ENCODE results near the gene CLDN18. TPM values are rescaled to one million over a fixed set of nuclear protein-coding genes. Genes with fewer than 3 reads are reported as not detected.

Gene CLDN18
- polyA plus RNA-seq, 4 donors, result 0.19 to 2.7 (median 0.36) TPM

GRCh38 chr3:138078096-138078495 lies 68.1 kb downstream of the CLDN18 start:
- Histone ChIP-seq H3K36me3 (ENCODE audit: control insufficient read depth in 3 of 3, insufficient read depth in 2 of 3, low read depth in 1 of 3, low read length in 3 of 3) (peaks cover 0 to 7% (median 0%) of the 10 kb centered on the region in 3 donors), H3K27ac (ENCODE audit: low read depth in 1 of 3, low read length in 2 of 3) (no peak overlapping the region), H3K4me1 (ENCODE audit: control insufficient read depth in 3 of 3, insufficient read depth in 2 of 3, low read depth in 1 of 3, low read length in 2 of 3) (no peaks in the 10 kb centered on the region), H3K9me3 (ENCODE audit: control insufficient read depth in 2 of 2, insufficient read depth in 1 of 2, low read depth in 1 of 2, low read length in 1 of 2) (peaks cover 0 to 2% of the 10 kb centered on the region in 2 donors), H3K4me3 (ENCODE audit: low read depth in 1 of 3, low read length in 3 of 3) (no peak overlapping the region), H3K27me3 (ENCODE audit: control insufficient read depth in 3 of 3, insufficient read depth in 3 of 3, low read length in 3 of 3) (no peaks in the 10 kb centered on the region)
- no peak for DNase-seq
- WGBS, 3 donors, result 59 to 85% (median 63%) methylated on average over 4 of the region's 4 CpGs
- FAIRE-seq, result no peak

- no peaks in the 10 kb centered on the region for H3K4me1 ChIP-seq (ENCODE audit: control insufficient read depth in 3 of 3, insufficient read depth in 2 of 3, low read depth in 1 of 3, low read length in 2 of 3)
- WGBS, 3 donors, result 0% methylated on average over 1 of the region's 1 CpG
- no peak overlapping the region for H3K4me3 ChIP-seq (ENCODE audit: low read depth in 1 of 3, low read length in 3 of 3)
- no peak overlapping the region for H3K27ac ChIP-seq (ENCODE audit: low read depth in 1 of 3, low read length in 2 of 3)
- peaks cover 0 to 13% (median 0%) of the 10 kb centered on the region in 3 donors for H3K36me3 ChIP-seq (ENCODE audit: control insufficient read depth in 3 of 3, insufficient read depth in 2 of 3, low read depth in 1 of 3, low read length in 3 of 3)
- no peaks in the 10 kb centered on the region for H3K27me3 ChIP-seq (ENCODE audit: control insufficient read depth in 3 of 3, insufficient read depth in 3 of 3, low read length in 3 of 3)
- no peak for FAIRE-seq
- H3K9me3 ChIP-seq (ENCODE audit: control insufficient read depth in 2 of 2, insufficient read depth in 1 of 2, low read depth in 1 of 2, low read length in 1 of 2), result peaks cover 0 to 2% of the 10 kb centered on the region in 2 donors
- DNase-seq, result no peak
These were observed 69.0 kb downstream of the CLDN18 start for GRCh38 chr3:138078901-138079344.

- Histone ChIP-seq H3K4me3 (ENCODE audit: low read depth in 1 of 3, low read length in 3 of 3) (no peak overlapping the region), H3K27me3 (ENCODE audit: control insufficient read depth in 3 of 3, insufficient read depth in 3 of 3, low read length in 3 of 3) (no peaks in the 10 kb centered on the region), H3K4me1 (ENCODE audit: control insufficient read depth in 3 of 3, insufficient read depth in 2 of 3, low read depth in 1 of 3, low read length in 2 of 3) (no peaks in the 10 kb centered on the region), H3K27ac (ENCODE audit: low read depth in 1 of 3, low read length in 2 of 3) (no peak overlapping the region), H3K9me3 (ENCODE audit: control insufficient read depth in 2 of 2, insufficient read depth in 1 of 2, low read depth in 1 of 2, low read length in 1 of 2) (peaks cover 0 to 2% of the 10 kb centered on the region in 2 donors), H3K36me3 (ENCODE audit: control insufficient read depth in 3 of 3, insufficient read depth in 2 of 3, low read depth in 1 of 3, low read length in 3 of 3) (peaks cover 0 to 15% (median 0%) of the 10 kb centered on the region in 3 donors)
- no peak for DNase-seq
- no peak for FAIRE-seq
- WGBS, 3 donors, result 85 to 86% (median 86%) methylated on average over 5 of the region's 5 CpGs
These were observed 69.9 kb downstream of the CLDN18 start for GRCh38 chr3:138079901-138080300.

GRCh38 chr3:138081371-138082084 lies 71.6 kb downstream of the CLDN18 start:
- Histone ChIP-seq H3K27ac (ENCODE audit: low read depth in 1 of 3, low read length in 2 of 3) (no peak overlapping the region), H3K4me3 (ENCODE audit: low read depth in 1 of 3, low read length in 3 of 3) (no peak overlapping the region), H3K9me3 (ENCODE audit: control insufficient read depth in 2 of 2, insufficient read depth in 1 of 2, low read depth in 1 of 2, low read length in 1 of 2) (no peaks in the 10 kb centered on the region), H3K36me3 (ENCODE audit: control insufficient read depth in 3 of 3, insufficient read depth in 2 of 3, low read depth in 1 of 3, low read length in 3 of 3) (peaks cover 0 to 19% (median 0%) of the 10 kb centered on the region in 3 donors), H3K4me1 (ENCODE audit: control insufficient read depth in 3 of 3, insufficient read depth in 2 of 3, low read depth in 1 of 3, low read length in 2 of 3) (no peaks in the 10 kb centered on the region), H3K27me3 (ENCODE audit: control insufficient read depth in 3 of 3, insufficient read depth in 3 of 3, low read length in 3 of 3) (no peaks in the 10 kb centered on the region)
- 64 to 80% (median 68%) methylated on average over 5 of the region's 5 CpGs for WGBS, 3 donors
- DNase-seq (no peak), FAIRE-seq (no peak)

- no peak overlapping the region for H3K4me3 ChIP-seq (ENCODE audit: low read depth in 1 of 3, low read length in 3 of 3)
- no peak overlapping the region for H3K27ac ChIP-seq (ENCODE audit: low read depth in 1 of 3, low read length in 2 of 3)
- DNase-seq (peak; percentile 9 to 28), FAIRE-seq (no peak)
- H3K4me1 ChIP-seq (ENCODE audit: control insufficient read depth in 3 of 3, insufficient read depth in 2 of 3, low read depth in 1 of 3, low read length in 2 of 3), result no peaks in the 10 kb centered on the region
- no peaks in the 10 kb centered on the region for H3K27me3 ChIP-seq (ENCODE audit: control insufficient read depth in 3 of 3, insufficient read depth in 3 of 3, low read length in 3 of 3)
- H3K36me3 ChIP-seq (ENCODE audit: control insufficient read depth in 3 of 3, insufficient read depth in 2 of 3, low read depth in 1 of 3, low read length in 3 of 3), result peaks cover 0 to 19% (median 0%) of the 10 kb centered on the region in 3 donors
- no peaks in the 10 kb centered on the region for H3K9me3 ChIP-seq (ENCODE audit: control insufficient read depth in 2 of 2, insufficient read depth in 1 of 2, low read depth in 1 of 2, low read length in 1 of 2)
- 11 to 49% (median 15%) methylated on average over 8 of the region's 8 CpGs for WGBS, 3 donors
These were observed 72.4 kb downstream of the CLDN18 start for GRCh38 chr3:138082085-138082991.

- Histone ChIP-seq H3K27ac (ENCODE audit: low read depth in 1 of 3, low read length in 2 of 3) (no peak overlapping the region), H3K4me3 (ENCODE audit: low read depth in 1 of 3, low read length in 3 of 3) (no peak overlapping the region), H3K27me3 (ENCODE audit: control insufficient read depth in 3 of 3, insufficient read depth in 3 of 3, low read length in 3 of 3) (no peaks in the 10 kb centered on the region), H3K4me1 (ENCODE audit: control insufficient read depth in 3 of 3, insufficient read depth in 2 of 3, low read depth in 1 of 3, low read length in 2 of 3) (no peaks in the 10 kb centered on the region), H3K9me3 (ENCODE audit: control insufficient read depth in 2 of 2, insufficient read depth in 1 of 2, low read depth in 1 of 2, low read length in 1 of 2) (peaks cover 0 to 3% of the 10 kb centered on the region in 2 donors), H3K36me3 (ENCODE audit: control insufficient read depth in 3 of 3, insufficient read depth in 2 of 3, low read depth in 1 of 3, low read length in 3 of 3) (peaks cover 0 to 16% (median 0%) of the 10 kb centered on the region in 3 donors)
- no peak for FAIRE-seq
- DNase-seq, result no peak
These were observed 73.0 kb downstream of the CLDN18 start for GRCh38 chr3:138082992-138083386.

Other genes with a start within 250 kb of the CLDN18 start
- not detected for gene SOX14, start 245.8 kb upstream of the CLDN18 start, polyA plus RNA-seq
- 1 to 10 TPM in 2 of 4 donors, under 1 TPM in 2; 0.27 to 1.6 (median 0.75) TPM for gene DZIP1L, start 105.4 kb downstream of the CLDN18 start, polyA plus RNA-seq
- under 1 TPM in 1 of 4 donors, not detected in 3; 0.03 TPM for gene A4GNT, start 122.2 kb downstream of the CLDN18 start, polyA plus RNA-seq
- 10 to 100 TPM in 1 of 4 donors, 1 to 10 TPM in 3; 4.9 to 12.8 (median 7.4) TPM for gene DBR1, start 164.8 kb downstream of the CLDN18 start, polyA plus RNA-seq
- gene ARMC8, start 177.1 kb downstream of the CLDN18 start, polyA plus RNA-seq, result 10 to 100 TPM in 3 of 4 donors, 1 to 10 TPM in 1; 9.5 to 29.0 (median 11.8) TPM

All from small intestine (tissue), 7 donors.